GM10248 (cell line): Measurements from ENCODE around the gene GRK4.
A peak's percentile ranks its signal among the peaks of the same experiment; 100 is the strongest.

Experiments
- CTCF ChIA-PET: fragments of 300-600 bp; sonication (Branson Sonifier 250); formaldehyde crosslinking; extraction: SDS; loops from one replicate; lab custom pipeline; 2021; ENCODE audit warnings: antibody characterized with exemption; lab: Yijun Ruan, JAX
- POLR2A ChIA-PET: fragments of 350-650 bp; sonication (Branson Sonifier 250); formaldehyde crosslinking; extraction: SDS; loops from one replicate; lab custom pipeline; 2020; ENCODE audit warnings: antibody characterized with exemption; lab: Yijun Ruan, JAX
- DNase-seq: peaks from one replicate; pipeline ENCODE4 v3.0.0; 2012; ENCODE audit errors: extremely low spot score
- TF ChIP-seq, protein P1 (sequence below): IDR thresholded peaks from 2 replicates; pipeline ENCODE4 v1.5.1; 2012; ENCODE audit warnings: mild to moderate bottlenecking, low read depth; ENCODE audit errors: extremely low read depth, missing control alignments, control extremely low read depth

GRK4 gene

DNA sequence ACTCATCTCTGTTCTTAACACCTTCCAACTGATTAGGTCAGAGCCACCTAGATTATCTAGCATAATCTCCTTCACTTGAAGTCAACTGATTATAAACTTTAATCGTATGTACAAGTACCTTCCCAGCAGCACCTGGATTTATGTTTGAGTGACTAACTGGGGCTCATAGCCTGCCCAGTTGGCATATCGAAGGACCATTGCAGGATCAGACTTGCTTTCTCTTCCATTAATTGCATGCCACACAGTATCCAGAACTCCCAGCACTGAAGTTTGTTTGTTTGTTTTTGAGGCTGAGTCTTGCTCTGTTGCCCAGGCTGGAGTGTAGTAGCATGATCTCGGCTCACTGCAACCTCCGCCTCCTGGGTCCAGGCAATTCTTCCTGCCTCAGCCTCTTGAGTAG lies 27.9 kb downstream of the GRK4 start:
- ChIA-PET CTCF (interaction anchor here (1.1 to 10.5 kb wide), 4 partner anchors 11 to 48 kb away, joined by 3 to 95 read pairs (median 5); no protein-coding TSS in a partner anchor), POLR2A (no interaction called here)
- no peak for DNase-seq
- TF ChIP-seq, protein P1, sequence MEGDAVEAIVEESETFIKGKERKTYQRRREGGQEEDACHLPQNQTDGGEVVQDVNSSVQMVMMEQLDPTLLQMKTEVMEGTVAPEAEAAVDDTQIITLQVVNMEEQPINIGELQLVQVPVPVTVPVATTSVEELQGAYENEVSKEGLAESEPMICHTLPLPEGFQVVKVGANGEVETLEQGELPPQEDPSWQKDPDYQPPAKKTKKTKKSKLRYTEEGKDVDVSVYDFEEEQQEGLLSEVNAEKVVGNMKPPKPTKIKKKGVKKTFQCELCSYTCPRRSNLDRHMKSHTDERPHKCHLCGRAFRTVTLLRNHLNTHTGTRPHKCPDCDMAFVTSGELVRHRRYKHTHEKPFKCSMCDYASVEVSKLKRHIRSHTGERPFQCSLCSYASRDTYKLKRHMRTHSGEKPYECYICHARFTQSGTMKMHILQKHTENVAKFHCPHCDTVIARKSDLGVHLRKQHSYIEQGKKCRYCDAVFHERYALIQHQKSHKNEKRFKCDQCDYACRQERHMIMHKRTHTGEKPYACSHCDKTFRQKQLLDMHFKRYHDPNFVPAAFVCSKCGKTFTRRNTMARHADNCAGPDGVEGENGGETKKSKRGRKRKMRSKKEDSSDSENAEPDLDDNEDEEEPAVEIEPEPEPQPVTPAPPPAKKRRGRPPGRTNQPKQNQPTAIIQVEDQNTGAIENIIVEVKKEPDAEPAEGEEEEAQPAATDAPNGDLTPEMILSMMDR = no peak

DNA sequence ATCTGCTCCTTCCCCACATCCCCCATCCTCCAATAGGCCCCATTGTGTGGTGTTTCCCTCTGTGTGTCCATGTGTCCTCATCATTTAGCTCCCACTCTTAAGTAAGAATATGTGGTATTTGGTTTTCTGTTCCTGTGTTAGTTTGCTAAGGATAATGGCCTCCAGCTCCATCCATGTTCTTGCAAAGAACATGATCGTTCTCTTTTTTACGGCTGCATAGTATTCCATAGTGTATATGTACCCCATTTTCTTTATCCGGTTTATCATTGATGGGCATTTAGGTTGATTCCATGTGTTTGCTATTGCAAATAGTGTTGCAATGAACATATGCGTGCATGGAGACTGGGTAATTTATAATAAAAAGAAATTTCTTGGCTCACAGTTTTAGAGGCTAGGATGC lies 31.5 kb downstream of the GRK4 start:
- TF ChIP-seq, protein P1 = no peak
- POLR2A ChIA-PET = no interaction called here
- CTCF ChIA-PET = interaction anchor here (1.4 to 10.5 kb wide), 3 partner anchors 13 to 16 kb away, joined by 5 to 95 read pairs (median 6); no protein-coding TSS in a partner anchor
- no peak for DNase-seq

DNA sequence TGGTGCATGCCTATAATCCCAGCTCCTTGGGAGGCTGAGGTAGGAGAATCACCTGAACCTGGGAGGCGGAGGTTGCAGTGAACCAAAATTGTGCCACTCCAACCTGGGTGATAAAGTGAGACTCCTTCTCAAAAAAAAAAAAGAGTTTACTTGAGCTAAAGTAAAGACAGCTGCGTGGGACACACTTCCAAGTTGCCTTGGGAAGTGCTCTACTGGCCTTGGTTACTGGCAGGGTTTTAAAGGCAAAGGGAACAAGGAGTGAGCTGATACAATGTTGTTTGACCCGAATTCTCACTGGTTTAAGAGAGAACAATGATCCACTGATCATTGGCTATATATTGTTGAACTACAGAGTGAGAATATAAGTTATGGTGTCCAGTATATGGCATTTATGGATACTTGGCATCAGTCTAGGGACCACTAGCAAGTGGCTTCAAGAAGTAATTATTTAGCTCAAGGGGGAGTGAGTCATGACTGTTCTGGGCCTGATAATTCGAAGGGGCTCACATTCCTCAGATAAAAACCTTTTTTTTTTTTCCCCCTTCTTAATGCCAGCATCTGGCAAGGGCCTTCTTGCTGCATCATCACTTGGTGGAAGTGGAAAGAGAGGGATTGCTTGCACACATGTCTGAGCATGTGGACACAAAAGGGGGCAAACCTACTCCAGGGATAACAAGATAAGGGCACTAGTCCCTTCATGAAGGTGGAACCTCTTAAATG lies 32.3 kb downstream of the GRK4 start:
- TF ChIP-seq, protein P1 = no peak
- CTCF ChIA-PET = interaction anchor here (1.4 to 10.5 kb wide), 3 partner anchors 12 to 16 kb away, joined by 5 to 95 read pairs (median 6); no protein-coding TSS in a partner anchor
- POLR2A ChIA-PET = no interaction called here
- DNase-seq = no peak

DNA sequence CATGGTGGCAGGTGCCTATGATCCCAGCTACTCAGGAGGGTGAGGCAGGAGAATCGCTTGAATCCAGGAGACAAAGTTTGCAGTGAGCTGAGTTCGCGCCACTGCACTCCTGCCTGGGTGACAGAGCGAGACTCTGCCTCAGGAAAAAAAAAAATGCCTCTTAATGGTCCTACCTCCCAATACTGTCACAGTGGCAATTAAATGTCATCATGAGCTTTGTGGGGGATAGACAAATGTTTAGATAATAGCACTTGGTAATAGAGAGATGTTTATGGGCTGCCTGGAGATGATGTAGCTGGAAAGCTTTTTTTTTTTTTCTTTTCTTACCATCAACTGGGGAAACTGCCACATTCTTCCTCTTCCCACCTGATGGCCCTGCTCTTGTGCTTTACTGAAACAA lies 33.0 kb downstream of the GRK4 start:
- CTCF ChIA-PET = interaction anchor here (0.9 to 10.5 kb wide), 3 partner anchors 14 to 40 kb away, joined by 3 to 95 read pairs (median 6); no protein-coding TSS in a partner anchor
- no peak for DNase-seq
- POLR2A ChIA-PET = no interaction called here
- TF ChIP-seq, protein P1 = no peak

DNA sequence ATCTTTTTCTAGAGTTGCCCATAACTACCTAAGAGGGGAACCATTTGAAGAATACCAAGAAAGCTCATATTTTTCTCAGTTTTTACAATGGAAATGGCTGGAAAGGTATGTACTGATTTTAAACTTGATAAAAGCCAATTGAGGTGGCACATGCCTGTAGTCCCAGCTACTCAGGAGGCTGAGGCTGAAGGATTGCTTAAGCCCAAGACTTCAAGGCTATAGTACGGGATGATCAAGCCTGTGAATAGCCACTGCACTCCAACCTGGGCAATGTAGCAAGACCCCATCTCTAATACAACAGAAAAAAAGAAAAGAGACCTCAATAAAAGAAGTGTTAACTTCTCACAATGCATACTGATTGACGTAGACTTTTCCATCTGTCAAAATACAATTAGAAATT lies 44.4 kb downstream of the GRK4 start:
- ChIA-PET POLR2A (no interaction called here), CTCF (interaction anchor here (1.1 to 2.7 kb wide), 3 partner anchors 13 to 30 kb away, joined by 4 to 12 read pairs (median 5); no protein-coding TSS in a partner anchor)
- no peak for DNase-seq
- TF ChIP-seq, protein P1 = no peak

DNA sequence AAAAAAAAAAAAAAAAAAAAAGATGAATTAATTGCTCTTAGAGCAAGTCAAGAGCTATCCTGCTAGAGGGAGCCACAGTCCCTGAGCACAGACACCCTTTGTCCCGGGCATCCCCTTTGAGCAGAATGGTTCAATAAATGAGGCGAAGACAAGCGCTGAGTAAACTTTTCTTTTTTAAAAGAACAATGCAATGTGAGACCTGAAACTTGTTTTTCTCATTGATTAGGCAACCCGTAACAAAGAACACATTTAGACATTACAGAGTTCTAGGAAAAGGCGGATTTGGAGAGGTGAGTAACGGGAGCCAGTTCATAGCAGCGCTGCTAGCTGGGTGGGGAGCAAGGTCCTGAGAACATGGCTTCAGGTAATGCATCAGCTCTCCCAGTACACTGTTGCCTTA lies 46.1 kb downstream of the GRK4 start:
- peak; percentile 61 for DNase-seq
- ChIA-PET POLR2A (interaction anchor here (0.6 to 1.0 kb wide), 4 partner anchors 24 to 72 kb away, joined by 3 to 6 read pairs (median 5); partner anchors contain the start of gene GRK4), CTCF (interaction anchor here (0.7 to 2.7 kb wide), 13 partner anchors 10 to 35 kb away, joined by 3 to 12 read pairs (median 5); no protein-coding TSS in a partner anchor)
- TF ChIP-seq, protein P1 = peak; percentile 38
